ENCODE results near the gene ENGASE. TPM values are rescaled to one million over a fixed set of nuclear protein-coding genes. Genes with fewer than 3 reads are reported as not detected.

The ENGASE gene
- total and polyA plus RNA-seq, 9 of the 15 experiments (the other 6 are each of a cell fraction or from before 2014, with no cell fraction given), result 0.06 to 45.5 (median 13.9) TPM

DNA sequence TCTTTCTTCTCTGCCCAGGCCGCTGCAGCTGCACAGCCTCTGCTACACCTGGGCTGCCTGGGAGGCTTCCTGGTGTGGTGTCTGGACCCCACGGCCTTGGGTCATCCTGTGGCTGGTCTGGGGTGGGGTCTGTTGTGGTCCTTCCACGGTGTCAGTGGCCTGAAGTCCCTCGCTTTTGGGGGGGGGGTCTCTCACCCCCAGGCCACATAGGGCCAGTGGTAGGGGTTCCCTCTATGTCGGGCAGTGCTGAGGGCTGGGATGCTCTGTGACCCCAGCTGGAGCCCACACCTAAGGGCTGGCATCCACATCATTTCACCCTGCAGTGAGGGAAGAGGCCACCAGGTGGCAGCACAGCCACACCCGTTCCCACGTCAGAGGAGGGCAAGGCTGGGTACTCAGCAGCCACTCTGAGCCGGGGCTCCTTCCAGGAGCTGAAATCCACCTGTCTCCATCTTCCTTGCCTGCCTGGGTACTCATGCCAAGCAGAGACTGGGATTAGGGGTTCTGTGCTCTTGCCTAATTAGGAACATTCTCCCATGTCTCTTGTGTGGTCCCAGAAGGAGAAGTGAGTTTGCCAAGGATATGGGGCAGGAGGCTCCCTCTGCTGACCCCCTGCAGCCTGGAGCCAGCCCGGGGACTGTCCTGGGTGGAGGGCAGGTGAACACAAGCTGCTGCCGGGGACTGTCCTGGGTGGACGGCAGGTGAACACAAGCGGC lies 13.0 kb downstream of the ENGASE start (continued):
- TF ChIP-seq STAT5B (CRISPR knock-in tag; IDR thresholded peaks at IDR 0.05), result no peak
- TF ChIP-seq TAL1 (IDR thresholded peaks at IDR 0.05), result no peak
- TF ChIP-seq ZFX (CRISPR knock-in tag; IDR thresholded peaks at IDR 0.05), result no peak
- TF ChIP-seq SUPT5H (IDR thresholded peaks at IDR 0.05), result no peak
- TF ChIP-seq, protein P1, sequence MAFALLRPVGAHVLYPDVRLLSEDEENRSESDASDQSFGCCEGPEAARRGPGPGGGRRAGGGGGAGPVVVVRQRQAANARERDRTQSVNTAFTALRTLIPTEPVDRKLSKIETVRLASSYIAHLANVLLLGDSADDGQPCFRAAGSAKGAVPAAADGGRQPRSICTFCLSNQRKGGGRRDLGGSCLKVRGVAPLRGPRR (CRISPR knock-in tag; IDR thresholded peaks at IDR 0.05), result no peak
- 0 out of 2 replicates have a peak, but pooled peaks have one; percentile 44 for TF ChIP-seq POLR2AphosphoS2 (IDR thresholded peaks at IDR 0.05; ENCODE audit: low read length)
- TF ChIP-seq HOXB6 (CRISPR knock-in tag; IDR thresholded peaks at IDR 0.05; ENCODE audit: borderline replicate concordance), result no peak
- no peak for TF ChIP-seq NR1H2 (CRISPR knock-in tag; IDR thresholded peaks at IDR 0.05)
- TF ChIP-seq ZNF212 (CRISPR knock-in tag; IDR thresholded peaks at IDR 0.05), result no peak
- TF ChIP-seq ERF (CRISPR knock-in tag; IDR thresholded peaks at IDR 0.05), result no peak
- no peak for TF ChIP-seq ZNF175 (CRISPR knock-in tag; IDR thresholded peaks at IDR 0.05; ENCODE audit: low read depth)
- TF ChIP-seq STAG1 (CRISPR knock-in tag; IDR thresholded peaks at IDR 0.05; ENCODE audit: borderline replicate concordance), result peak; percentile 43
- no peak for TF ChIP-seq ELF2 (CRISPR knock-in tag; IDR thresholded peaks at IDR 0.05)
- TF ChIP-seq, protein P2, sequence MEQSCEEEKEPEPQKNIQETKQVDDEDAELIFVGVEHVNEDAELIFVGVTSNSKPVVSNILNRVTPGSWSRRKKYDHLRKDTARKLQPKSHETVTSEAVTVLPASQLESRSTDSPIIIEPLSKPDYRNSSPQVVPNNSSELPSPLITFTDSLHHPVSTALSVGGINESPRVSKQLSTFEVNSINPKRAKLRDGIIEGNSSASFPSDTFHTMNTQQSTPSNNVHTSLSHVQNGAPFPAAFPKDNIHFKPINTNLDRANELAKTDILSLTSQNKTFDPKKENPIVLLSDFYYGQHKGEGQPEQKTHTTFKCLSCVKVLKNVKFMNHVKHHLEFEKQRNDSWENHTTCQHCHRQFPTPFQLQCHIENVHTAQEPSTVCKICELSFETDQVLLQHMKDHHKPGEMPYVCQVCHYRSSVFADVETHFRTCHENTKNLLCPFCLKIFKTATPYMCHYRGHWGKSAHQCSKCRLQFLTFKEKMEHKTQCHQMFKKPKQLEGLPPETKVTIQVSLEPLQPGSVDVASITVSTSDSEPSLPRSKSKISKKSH (CRISPR knock-in tag; IDR thresholded peaks at IDR 0.05), result no peak
- no peak for TF ChIP-seq ZNF696 (CRISPR knock-in tag; conservative IDR thresholded peaks at IDR 0.05)
- TF ChIP-seq, protein P3, sequence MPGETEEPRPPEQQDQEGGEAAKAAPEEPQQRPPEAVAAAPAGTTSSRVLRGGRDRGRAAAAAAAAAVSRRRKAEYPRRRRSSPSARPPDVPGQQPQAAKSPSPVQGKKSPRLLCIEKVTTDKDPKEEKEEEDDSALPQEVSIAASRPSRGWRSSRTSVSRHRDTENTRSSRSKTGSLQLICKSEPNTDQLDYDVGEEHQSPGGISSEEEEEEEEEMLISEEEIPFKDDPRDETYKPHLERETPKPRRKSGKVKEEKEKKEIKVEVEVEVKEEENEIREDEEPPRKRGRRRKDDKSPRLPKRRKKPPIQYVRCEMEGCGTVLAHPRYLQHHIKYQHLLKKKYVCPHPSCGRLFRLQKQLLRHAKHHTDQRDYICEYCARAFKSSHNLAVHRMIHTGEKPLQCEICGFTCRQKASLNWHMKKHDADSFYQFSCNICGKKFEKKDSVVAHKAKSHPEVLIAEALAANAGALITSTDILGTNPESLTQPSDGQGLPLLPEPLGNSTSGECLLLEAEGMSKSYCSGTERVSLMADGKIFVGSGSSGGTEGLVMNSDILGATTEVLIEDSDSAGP (CRISPR knock-in tag; IDR thresholded peaks at IDR 0.05), result no peak
- TF ChIP-seq, protein P4, sequence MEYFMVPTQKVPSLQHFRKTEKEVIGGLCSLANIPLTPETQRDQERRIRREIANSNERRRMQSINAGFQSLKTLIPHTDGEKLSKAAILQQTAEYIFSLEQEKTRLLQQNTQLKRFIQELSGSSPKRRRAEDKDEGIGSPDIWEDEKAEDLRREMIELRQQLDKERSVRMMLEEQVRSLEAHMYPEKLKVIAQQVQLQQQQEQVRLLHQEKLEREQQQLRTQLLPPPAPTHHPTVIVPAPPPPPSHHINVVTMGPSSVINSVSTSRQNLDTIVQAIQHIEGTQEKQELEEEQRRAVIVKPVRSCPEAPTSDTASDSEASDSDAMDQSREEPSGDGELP (CRISPR knock-in tag; IDR thresholded peaks at IDR 0.05; ENCODE audit: borderline replicate concordance), result peak; percentile 21; the same call in 1 of the 2 replicates
- no peak for TF ChIP-seq NFXL1 (CRISPR knock-in tag; IDR thresholded peaks at IDR 0.05)
